Neutrophil (primary cell): ENCODE measurements around the gene SARDH.
A peak's percentile ranks its signal among the peaks of the same experiment; 100 is the strongest.
"Not testable (repeated sequence)": the region's sequence is repeated elsewhere in the genome, so short reads cannot be mapped to it uniquely, and the experiment has no call there.

Source experiments
- H3K27ac ChIP-seq: fragments of 200-600 bp; sonication (generic); 2 replicates; pipeline ENCODE4 v1.5.1; 2016; ENCODE audit warnings: mild to moderate bottlenecking, moderate library complexity
- H3K27me3 ChIP-seq: fragments of 200-600 bp; sonication (generic); 2 replicates; pipeline ENCODE4 v1.6.0; 2016; ENCODE audit warnings: mild to moderate bottlenecking
- H3K36me3 ChIP-seq: fragments of 200-600 bp; sonication (generic); 2 replicates; pipeline ENCODE4 v1.5.1; 2017
- H3K4me1 ChIP-seq, 2 experiments: fragments of 200-600 bp in 1 of 2; sonication (generic) in 1 of 2; 1 replicate in 1 of 2; 2 replicates in 1 of 2; pipeline versions ENCODE4 v1.5.1 to v1.6.1; 2013 to 2016; ENCODE audit warnings: low read depth in 1 of 2, low read length in 1 of 2, mild to moderate bottlenecking in 1 of 2, moderate library complexity in 1 of 2; ENCODE audit not compliant: control insufficient read depth in 1 of 2, insufficient read depth in 1 of 2
- H3K4me3 ChIP-seq, 2 experiments: fragments of 200-600 bp in 1 of 2; sonication (generic) in 1 of 2; 1 replicate in 1 of 2; 2 replicates in 1 of 2; pipeline ENCODE4 v1.5.1; 2013 to 2016; ENCODE audit warnings: low read depth in 1 of 2, low read length in 1 of 2, mild to moderate bottlenecking in 1 of 2, moderate library complexity in 1 of 2
- H3K9me3 ChIP-seq: fragments of 200-600 bp; sonication (generic); 2 replicates; pipeline ENCODE4 v1.5.1; 2016
- CTCF ChIP-seq: fragments of 200-600 bp; sonication (generic); IDR thresholded peaks from 2 replicates; pipeline ENCODE4 v1.5.1; 2016; ENCODE audit warnings: antibody characterized with exemption

Gene SARDH

GRCh38 chr9:133747309-133747708 is 9.2 kb upstream of the SARDH start:
- no peak overlapping the region for H3K4me3 ChIP-seq
- no peak overlapping the region for H3K27ac ChIP-seq
- H3K36me3 ChIP-seq: no peaks in the 10 kb centered on the region
- H3K27me3 ChIP-seq: peaks cover 23% of the 10 kb centered on the region
- H3K4me1 ChIP-seq: no peaks in the 10 kb centered on the region
- TF ChIP-seq CTCF: no peak
- H3K9me3 ChIP-seq: no peaks in the 10 kb centered on the region

- H3K36me3 ChIP-seq, H3K4me1 ChIP-seq, H3K9me3 ChIP-seq, H3K27me3 ChIP-seq, H3K27ac ChIP-seq, H3K4me3 ChIP-seq: not testable (repeated sequence)
Measured at GRCh38 chr9:133744528-133744927, 6.4 kb upstream of the SARDH start.

GRCh38 chr9:133742849-133743444 is 4.8 kb upstream of the SARDH start:
- Histone ChIP-seq H3K36me3 (no peaks in the 10 kb centered on the region), H3K4me3 (no peak overlapping the region)
- TF ChIP-seq CTCF: peak; percentile 95

GRCh38 chr9:133742251-133742650 is 4.1 kb upstream of the SARDH start:
- no peak for TF ChIP-seq CTCF
- peaks cover 26% of the 10 kb centered on the region for H3K27me3 ChIP-seq

More at GRCh38 chr9:133742849-133743444, 4.8 kb upstream of the SARDH start:
- H3K27ac ChIP-seq: no peak overlapping the region
- no peaks in the 10 kb centered on the region for H3K9me3 ChIP-seq
- no peaks in the 10 kb centered on the region for H3K4me1 ChIP-seq
- peaks cover 19% of the 10 kb centered on the region for H3K27me3 ChIP-seq

GRCh38 chr9:133741716-133742115 is 3.6 kb upstream of the SARDH start:
- Histone ChIP-seq H3K4me1 (no peaks in the 10 kb centered on the region), H3K36me3 (no peaks in the 10 kb centered on the region), H3K27me3 (peaks cover 26% of the 10 kb centered on the region), H3K4me3 (no peak overlapping the region), H3K27ac (no peak overlapping the region), H3K9me3 (no peaks in the 10 kb centered on the region)
- no peak for TF ChIP-seq CTCF

More at GRCh38 chr9:133742251-133742650, 4.1 kb upstream of the SARDH start:
- H3K27ac ChIP-seq: no peak overlapping the region
- H3K4me3 ChIP-seq: no peak overlapping the region
- H3K9me3 ChIP-seq: no peaks in the 10 kb centered on the region
- H3K4me1 ChIP-seq: no peaks in the 10 kb centered on the region
- H3K36me3 ChIP-seq: no peaks in the 10 kb centered on the region

GRCh38 chr9:133740911-133741310 is 2.8 kb upstream of the SARDH start:
- Histone ChIP-seq H3K4me1 (no peaks in the 10 kb centered on the region), H3K4me3 (no peak overlapping the region), H3K9me3 (no peaks in the 10 kb centered on the region), H3K36me3 (no peaks in the 10 kb centered on the region), H3K27me3 (peaks cover 26% of the 10 kb centered on the region), H3K27ac (no peak overlapping the region)
- TF ChIP-seq CTCF: no peak
